ENCODE measurements around the gene MAPKAPK2. TPM values are rescaled to one million over a fixed set of nuclear protein-coding genes. Genes with fewer than 3 reads are reported as not detected.

MAPKAPK2 gene
- total RNA-seq, 1 experiment from 2014 or later: 67.7 TPM

- H3K36me3 ChIP-seq (replicated peaks; ENCODE audit: control insufficient read depth, insufficient read depth, low read length): no peaks in the 10 kb centered on the region; the same call in 1 of the 2 replicates
- no peak overlapping the region for H3K4me3 ChIP-seq (ENCODE audit: insufficient read depth, low read depth, low read length)
- no peaks in the 10 kb centered on the region for H3K27me3 ChIP-seq (ENCODE audit: control insufficient read depth, insufficient read depth, low read length)
- no peak for DNase-seq
These were observed 13.3 kb downstream of the MAPKAPK2 start for GRCh38 chr1:206698011-206698410.

- no peak for DNase-seq
- Histone ChIP-seq H3K4me3 (ENCODE audit: insufficient read depth, low read depth, low read length) (no peak overlapping the region), H3K27me3 (ENCODE audit: control insufficient read depth, insufficient read depth, low read length) (no peaks in the 10 kb centered on the region), H3K36me3 (replicated peaks; ENCODE audit: control insufficient read depth, insufficient read depth, low read length) (no peaks in the 10 kb centered on the region; the same call in 1 of the 2 replicates)
These were observed 14.4 kb downstream of the MAPKAPK2 start for GRCh38 chr1:206699000-206699586.

- Histone ChIP-seq H3K27me3 (ENCODE audit: control insufficient read depth, insufficient read depth, low read length) (no peaks in the 10 kb centered on the region), H3K4me3 (ENCODE audit: insufficient read depth, low read depth, low read length) (no peak overlapping the region), H3K36me3 (replicated peaks; ENCODE audit: control insufficient read depth, insufficient read depth, low read length) (no peaks in the 10 kb centered on the region; the same call in 1 of the 2 replicates)
These were observed 14.9 kb downstream of the MAPKAPK2 start for GRCh38 chr1:206699626-206700025.

GRCh38 chr1:206700445-206701036 lies 15.8 kb downstream of the MAPKAPK2 start:
- no peaks in the 10 kb centered on the region; the same call in 1 of the 2 replicates for H3K36me3 ChIP-seq (replicated peaks; ENCODE audit: control insufficient read depth, insufficient read depth, low read length)
- H3K4me3 ChIP-seq (ENCODE audit: insufficient read depth, low read depth, low read length): no peak overlapping the region
- DNase-seq: no peak
- no peaks in the 10 kb centered on the region for H3K27me3 ChIP-seq (ENCODE audit: control insufficient read depth, insufficient read depth, low read length)

More at GRCh38 chr1:206699626-206700025, 14.9 kb downstream of the MAPKAPK2 start:
- no peak for DNase-seq

GRCh38 chr1:206702260-206702659 lies 17.6 kb downstream of the MAPKAPK2 start:
- Histone ChIP-seq H3K27me3 (ENCODE audit: control insufficient read depth, insufficient read depth, low read length) (no peaks in the 10 kb centered on the region), H3K36me3 (replicated peaks; ENCODE audit: control insufficient read depth, insufficient read depth, low read length) (no peaks in the 10 kb centered on the region; the same call in 1 of the 2 replicates), H3K4me3 (ENCODE audit: insufficient read depth, low read depth, low read length) (no peak overlapping the region)
- DNase-seq: no peak

- H3K27me3 ChIP-seq (ENCODE audit: control insufficient read depth, insufficient read depth, low read length): no peaks in the 10 kb centered on the region
- no peaks in the 10 kb centered on the region; the same call in 1 of the 2 replicates for H3K36me3 ChIP-seq (replicated peaks; ENCODE audit: control insufficient read depth, insufficient read depth, low read length)
- peak; percentile 56 for DNase-seq
- H3K4me3 ChIP-seq (ENCODE audit: insufficient read depth, low read depth, low read length): no peak overlapping the region
These were observed 18.1 kb downstream of the MAPKAPK2 start for GRCh38 chr1:206702803-206703202.

GRCh38 chr1:206703661-206704060 lies 19.0 kb downstream of the MAPKAPK2 start:
- Histone ChIP-seq H3K4me3 (ENCODE audit: insufficient read depth, low read depth, low read length) (no peak overlapping the region), H3K27me3 (ENCODE audit: control insufficient read depth, insufficient read depth, low read length) (no peaks in the 10 kb centered on the region), H3K36me3 (replicated peaks; ENCODE audit: control insufficient read depth, insufficient read depth, low read length) (no peaks in the 10 kb centered on the region)
- no peak for DNase-seq

- no peaks in the 10 kb centered on the region for H3K27me3 ChIP-seq (ENCODE audit: control insufficient read depth, insufficient read depth, low read length)
- H3K4me3 ChIP-seq (ENCODE audit: insufficient read depth, low read depth, low read length): no peak overlapping the region
- no peak for DNase-seq
- no peaks in the 10 kb centered on the region for H3K36me3 ChIP-seq (replicated peaks; ENCODE audit: control insufficient read depth, insufficient read depth, low read length)
These were observed 19.5 kb downstream of the MAPKAPK2 start for GRCh38 chr1:206704226-206704625.

- Histone ChIP-seq H3K27me3 (ENCODE audit: control insufficient read depth, insufficient read depth, low read length) (no peaks in the 10 kb centered on the region), H3K36me3 (replicated peaks; ENCODE audit: control insufficient read depth, insufficient read depth, low read length) (no peaks in the 10 kb centered on the region), H3K4me3 (ENCODE audit: insufficient read depth, low read depth, low read length) (no peak overlapping the region)
- peak; percentile 51 for DNase-seq
These were observed 20.5 kb downstream of the MAPKAPK2 start for GRCh38 chr1:206705191-206705590.

- no peaks in the 10 kb centered on the region for H3K27me3 ChIP-seq (ENCODE audit: control insufficient read depth, insufficient read depth, low read length)
- no peaks in the 10 kb centered on the region for H3K36me3 ChIP-seq (replicated peaks; ENCODE audit: control insufficient read depth, insufficient read depth, low read length)
- H3K4me3 ChIP-seq (ENCODE audit: insufficient read depth, low read depth, low read length): no peak overlapping the region
- DNase-seq: no peak
These were observed 21.1 kb downstream of the MAPKAPK2 start for GRCh38 chr1:206705726-206706297.

GRCh38 chr1:206706298-206706791 lies 21.6 kb downstream of the MAPKAPK2 start:
- DNase-seq: peak; percentile 57
- Histone ChIP-seq H3K36me3 (replicated peaks; ENCODE audit: control insufficient read depth, insufficient read depth, low read length) (no peaks in the 10 kb centered on the region), H3K27me3 (ENCODE audit: control insufficient read depth, insufficient read depth, low read length) (no peaks in the 10 kb centered on the region), H3K4me3 (ENCODE audit: insufficient read depth, low read depth, low read length) (no peak overlapping the region)

GRCh38 chr1:206706806-206707366 lies 22.2 kb downstream of the MAPKAPK2 start:
- Histone ChIP-seq H3K27me3 (ENCODE audit: control insufficient read depth, insufficient read depth, low read length) (no peaks in the 10 kb centered on the region), H3K4me3 (ENCODE audit: insufficient read depth, low read depth, low read length) (no peak overlapping the region), H3K36me3 (replicated peaks; ENCODE audit: control insufficient read depth, insufficient read depth, low read length) (no peaks in the 10 kb centered on the region)
- no peak for DNase-seq

GRCh38 chr1:206708058-206708457 lies 23.4 kb downstream of the MAPKAPK2 start:
- H3K27me3 ChIP-seq (ENCODE audit: control insufficient read depth, insufficient read depth, low read length): no peaks in the 10 kb centered on the region
- peak; percentile 63 for DNase-seq
- no peak overlapping the region for H3K4me3 ChIP-seq (ENCODE audit: insufficient read depth, low read depth, low read length)
- H3K36me3 ChIP-seq (replicated peaks; ENCODE audit: control insufficient read depth, insufficient read depth, low read length): no peaks in the 10 kb centered on the region

- H3K4me3 ChIP-seq (ENCODE audit: insufficient read depth, low read depth, low read length): no peak overlapping the region
These were observed 24.2 kb downstream of the MAPKAPK2 start for GRCh38 chr1:206708882-206709281.

GRCh38 chr1:206709322-206709721 lies 24.6 kb downstream of the MAPKAPK2 start:
- Histone ChIP-seq H3K4me3 (ENCODE audit: insufficient read depth, low read depth, low read length) (no peak overlapping the region), H3K27me3 (ENCODE audit: control insufficient read depth, insufficient read depth, low read length) (no peaks in the 10 kb centered on the region), H3K36me3 (replicated peaks; ENCODE audit: control insufficient read depth, insufficient read depth, low read length) (no peaks in the 10 kb centered on the region)
- DNase-seq: no peak

More at GRCh38 chr1:206708882-206709281, 24.2 kb downstream of the MAPKAPK2 start:
- Histone ChIP-seq H3K27me3 (ENCODE audit: control insufficient read depth, insufficient read depth, low read length) (no peaks in the 10 kb centered on the region), H3K36me3 (replicated peaks; ENCODE audit: control insufficient read depth, insufficient read depth, low read length) (no peaks in the 10 kb centered on the region)
- no peak for DNase-seq

All from H7 (cell line).